ENCODE data around the gene CYGB.

Gene CYGB

DNA sequence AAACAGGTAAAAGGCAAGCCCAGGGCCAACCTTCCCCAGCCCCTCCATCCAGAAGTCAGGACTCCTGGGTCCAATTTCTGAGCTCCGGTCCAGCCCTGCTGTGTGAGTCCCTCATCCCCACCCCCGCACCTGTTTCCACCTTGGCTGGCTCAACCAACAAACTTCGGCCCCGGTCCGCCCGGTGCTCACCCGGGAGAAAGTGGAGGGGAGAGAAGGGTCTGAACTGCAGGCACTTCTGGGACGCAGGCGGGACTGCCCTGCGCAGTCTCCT, 36.8 kb downstream of the CYGB start:
- DNase-seq (ENCODE audit: low read depth), result no peak

GRCh38 chr17:76500074-76500746, 37.3 kb downstream of the CYGB start:
- DNase-seq (ENCODE audit: low read depth), result no peak

GRCh38 chr17:76499267-76499667, 38.2 kb downstream of the CYGB start:
- DNase-seq (ENCODE audit: low read depth), result no peak

- DNase-seq (ENCODE audit: low read depth), result no peak
Observed at GRCh38 chr17:76498876-76499251, 38.6 kb downstream of the CYGB start.

- DNase-seq (ENCODE audit: low read depth), result no peak
Observed at GRCh38 chr17:76497979-76498875, 39.3 kb downstream of the CYGB start.

- DNase-seq (ENCODE audit: low read depth), result no peak
Observed at GRCh38 chr17:76497699-76497978, 39.9 kb downstream of the CYGB start.

DNA sequence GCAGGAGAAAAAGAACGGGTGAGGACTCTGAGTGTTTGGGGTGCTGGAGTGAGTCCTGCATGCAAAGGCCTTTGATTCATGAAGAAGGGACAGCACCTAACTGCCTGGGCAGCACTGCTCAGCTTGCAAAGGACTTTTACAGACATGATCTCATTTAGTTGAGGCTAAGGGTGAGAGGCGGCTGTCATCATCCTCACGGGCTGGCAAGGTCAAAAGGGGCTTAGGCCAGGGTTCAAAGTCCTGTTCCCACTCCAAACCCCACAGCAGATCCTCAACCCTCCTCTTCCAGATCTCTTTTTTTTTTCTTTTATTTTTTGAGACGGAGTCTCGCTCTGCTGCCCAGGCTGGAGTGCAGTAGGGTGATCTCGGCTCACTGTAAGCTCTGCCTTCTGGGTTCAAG, 41.0 kb downstream of the CYGB start:
- no peak for DNase-seq (ENCODE audit: low read depth)

GRCh38 chr17:76495663-76496400, 41.7 kb downstream of the CYGB start:
- DNase-seq (ENCODE audit: low read depth), result no peak

DNA sequence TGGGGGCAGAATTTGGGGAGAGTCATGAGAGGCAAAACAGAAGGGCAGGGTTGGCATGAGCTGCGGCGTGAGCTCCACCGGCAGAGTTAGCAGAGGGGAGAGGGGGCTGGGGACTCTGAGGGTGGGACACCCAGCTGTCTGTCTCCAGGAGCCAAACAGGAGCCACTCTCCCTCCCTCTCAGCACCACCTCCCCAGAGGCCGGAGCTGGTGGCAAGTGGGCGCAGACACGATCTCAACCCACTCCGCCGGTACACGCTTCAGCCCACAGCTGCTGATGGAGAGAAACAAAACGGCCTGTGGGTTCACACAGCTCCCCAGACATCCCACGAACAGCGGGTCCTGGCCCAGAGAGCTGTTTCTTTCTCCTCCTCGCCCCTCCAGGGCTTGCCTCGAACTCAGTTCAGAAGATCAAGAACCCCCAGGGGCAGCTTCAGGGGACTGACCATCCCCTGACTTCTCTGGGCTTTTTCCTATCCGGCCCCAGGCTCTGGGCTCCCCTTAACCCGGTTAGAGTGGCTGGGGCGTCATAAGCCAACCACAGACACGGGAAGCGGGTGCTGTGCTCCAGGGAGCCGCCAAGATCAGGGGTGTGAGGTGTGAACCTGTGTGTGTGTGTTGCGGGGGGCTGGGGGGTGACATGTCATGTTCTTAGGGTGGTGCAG, 43.9 kb downstream of the CYGB start:
- no peak for DNase-seq (ENCODE audit: low read depth)

GRCh38 chr17:76492989-76493501, 44.5 kb downstream of the CYGB start:
- no peak for DNase-seq (ENCODE audit: low read depth)

DNA sequence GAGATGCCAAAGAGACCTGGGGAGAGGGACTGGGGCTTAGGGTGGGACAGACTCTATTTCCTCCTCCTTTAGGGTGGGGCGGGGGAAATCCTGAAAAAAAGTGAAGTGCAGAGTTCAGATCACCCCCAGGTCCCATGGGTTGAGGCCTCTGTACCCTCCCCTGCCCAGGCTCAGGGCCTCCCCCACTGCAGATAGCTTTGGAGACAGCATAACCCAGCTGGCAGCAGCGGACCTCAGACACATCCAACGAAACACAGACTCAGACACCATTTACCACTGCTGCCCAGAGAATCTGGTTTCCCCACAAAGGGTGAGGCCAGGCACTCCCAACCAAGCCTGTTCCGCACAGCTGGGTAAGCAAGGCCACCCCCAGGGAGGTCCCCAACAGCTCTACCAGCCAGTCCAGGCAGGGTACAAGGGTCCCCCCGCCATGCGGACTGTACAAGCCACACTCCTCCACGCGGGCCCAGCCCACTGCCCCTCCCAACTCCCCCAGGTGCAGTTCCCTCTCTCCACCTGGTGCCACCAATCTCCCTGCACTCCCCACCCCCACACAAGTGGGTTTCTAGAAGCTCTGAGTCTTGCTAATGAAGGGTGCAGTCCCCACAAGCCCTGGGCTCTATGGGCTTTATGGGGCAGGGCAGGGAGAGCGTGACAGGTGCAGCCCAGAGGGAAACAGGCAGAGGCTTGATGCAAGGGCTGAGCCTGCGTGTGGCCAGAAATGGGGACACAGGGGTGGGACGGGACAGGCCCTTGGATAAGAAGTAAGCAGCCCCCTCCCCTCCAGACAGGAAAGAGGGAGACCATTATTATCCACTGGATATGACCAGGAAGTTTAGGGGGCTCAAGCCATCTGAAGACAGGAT, 45.2 kb downstream of the CYGB start:
- no peak for DNase-seq (ENCODE audit: low read depth)

GRCh38 chr17:76491271-76492122, 46.0 kb downstream of the CYGB start:
- no peak for DNase-seq (ENCODE audit: low read depth)

GRCh38 chr17:76490112-76490710, 47.3 kb downstream of the CYGB start:
- no peak for DNase-seq (ENCODE audit: low read depth)

DNA sequence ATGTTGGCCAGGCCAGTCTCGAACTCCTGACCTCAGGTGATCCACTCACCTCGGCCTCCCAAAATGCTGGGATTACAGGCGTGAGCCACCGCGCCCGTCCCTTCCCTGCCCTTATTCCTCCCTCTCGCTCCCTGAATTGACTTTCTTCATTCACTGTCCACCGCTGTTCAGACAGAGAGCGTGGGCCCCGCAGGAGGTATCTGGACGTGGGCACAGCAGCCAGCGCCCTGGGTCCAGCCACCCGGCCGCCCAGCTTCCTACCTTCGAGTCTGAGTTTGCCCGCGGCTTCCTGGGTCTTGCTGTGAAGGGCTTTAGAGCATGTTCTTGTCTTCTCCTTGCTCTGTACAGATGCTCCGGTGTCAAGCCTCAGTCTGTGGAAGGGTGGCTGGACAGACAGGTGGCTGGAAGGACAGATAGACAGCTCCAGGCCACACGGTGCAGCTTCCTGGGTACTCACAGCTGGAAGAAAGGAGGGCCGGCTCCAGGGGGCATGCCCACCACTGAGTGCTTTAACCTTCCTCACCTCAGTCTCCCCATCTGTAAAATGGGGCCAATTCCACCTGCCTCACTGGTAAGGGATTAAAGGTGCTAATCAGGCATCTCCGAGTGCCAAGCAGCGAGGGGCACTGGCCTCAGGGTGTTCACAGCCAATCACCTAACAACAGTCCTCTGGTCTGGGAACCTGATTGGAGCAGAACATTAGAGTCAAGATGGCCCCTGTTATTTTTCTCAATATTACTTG, 49.9 kb downstream of the CYGB start:
- no peak for DNase-seq (ENCODE audit: low read depth)

GRCh38 chr17:76485569-76485968, 51.9 kb downstream of the CYGB start:
- DNase-seq (ENCODE audit: low read depth), result no peak

DNA sequence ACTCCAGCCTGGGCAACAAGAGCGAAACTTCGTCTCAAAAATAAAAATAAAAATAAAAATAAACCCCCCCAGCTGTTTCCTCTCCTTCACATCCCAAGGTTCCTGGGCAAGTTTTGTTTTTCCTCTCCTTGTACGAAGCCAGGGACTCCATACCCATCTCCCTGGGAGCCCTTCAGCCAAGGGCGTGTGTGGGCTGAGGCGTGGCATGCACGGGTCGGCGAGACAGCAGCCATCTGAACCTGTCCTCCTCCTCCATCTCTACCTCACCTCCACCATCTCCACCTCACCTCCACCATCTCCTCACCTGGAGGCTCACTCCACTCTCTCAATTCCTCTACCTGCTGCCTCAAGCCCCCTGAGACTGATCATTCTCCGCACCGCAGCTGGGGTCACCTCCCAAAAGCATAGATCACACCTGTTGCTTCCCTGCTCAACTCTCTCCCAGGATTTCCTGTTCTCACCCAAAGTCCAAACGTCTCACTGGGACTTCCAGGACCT, 53.2 kb downstream of the CYGB start:
- DNase-seq (ENCODE audit: low read depth), result no peak

DNA sequence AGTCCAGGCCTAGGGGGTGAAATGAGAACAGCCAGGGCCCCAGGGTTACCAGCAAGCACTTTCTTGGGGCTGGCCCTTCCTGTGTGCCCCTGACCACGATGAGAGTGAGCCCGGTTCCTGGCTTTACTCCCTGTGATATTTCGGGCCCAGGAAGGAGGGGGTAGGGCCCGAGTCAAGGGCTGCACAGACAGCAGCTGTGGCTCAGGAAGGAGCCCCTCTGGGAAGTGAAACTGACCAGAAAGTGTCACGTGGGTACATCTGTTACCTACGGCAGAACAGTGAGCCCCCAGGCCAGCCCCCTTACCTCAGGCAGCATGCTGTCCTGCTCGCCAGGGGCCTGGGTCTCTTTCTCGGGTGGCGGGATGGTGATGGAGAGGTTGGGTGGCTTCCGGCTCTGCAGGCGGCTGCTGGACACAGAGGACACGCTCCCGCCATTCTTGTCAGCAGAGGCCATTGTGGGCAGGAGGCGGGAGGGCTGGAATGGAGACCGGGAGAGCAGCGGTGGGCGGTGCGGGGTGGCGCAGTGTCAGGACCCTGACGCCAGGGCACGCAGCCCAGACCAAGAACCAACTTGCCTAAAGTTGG, 56.3 kb downstream of the CYGB start:
- no peak for DNase-seq (ENCODE audit: low read depth)

DNA sequence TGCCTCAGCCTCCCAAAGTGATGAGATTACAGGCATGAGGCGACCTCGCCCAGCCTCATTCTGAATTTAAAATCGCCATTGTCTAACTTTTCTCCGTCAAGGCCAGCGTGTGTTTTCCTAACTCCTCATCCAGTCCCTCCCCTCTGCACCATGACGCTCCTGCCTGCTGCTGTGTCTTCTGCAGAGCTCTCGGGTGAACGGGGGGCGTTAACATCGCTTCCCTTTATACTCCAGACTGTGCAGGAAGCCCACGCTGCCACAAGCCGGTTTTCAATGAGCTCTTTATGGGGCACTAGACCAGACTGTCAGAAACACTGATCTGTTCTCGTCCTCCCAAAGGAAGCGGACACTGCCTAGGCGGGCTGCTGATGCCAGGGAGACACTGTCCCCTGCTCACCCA, 56.9 kb downstream of the CYGB start:
- DNase-seq (ENCODE audit: low read depth), result no peak

- DNase-seq (ENCODE audit: low read depth), result no peak
Observed at GRCh38 chr17:76479515-76480060, 57.9 kb downstream of the CYGB start.

Data from stimulated activated CD4-positive, alpha-beta T cell treated with anti-CD3 and anti-CD28 coated beads, Interleukin-2, amount 100 ng/mL, for 4 hours (primary cell).